ENCODE data around the gene NUP62.

The NUP62 gene, protein sequence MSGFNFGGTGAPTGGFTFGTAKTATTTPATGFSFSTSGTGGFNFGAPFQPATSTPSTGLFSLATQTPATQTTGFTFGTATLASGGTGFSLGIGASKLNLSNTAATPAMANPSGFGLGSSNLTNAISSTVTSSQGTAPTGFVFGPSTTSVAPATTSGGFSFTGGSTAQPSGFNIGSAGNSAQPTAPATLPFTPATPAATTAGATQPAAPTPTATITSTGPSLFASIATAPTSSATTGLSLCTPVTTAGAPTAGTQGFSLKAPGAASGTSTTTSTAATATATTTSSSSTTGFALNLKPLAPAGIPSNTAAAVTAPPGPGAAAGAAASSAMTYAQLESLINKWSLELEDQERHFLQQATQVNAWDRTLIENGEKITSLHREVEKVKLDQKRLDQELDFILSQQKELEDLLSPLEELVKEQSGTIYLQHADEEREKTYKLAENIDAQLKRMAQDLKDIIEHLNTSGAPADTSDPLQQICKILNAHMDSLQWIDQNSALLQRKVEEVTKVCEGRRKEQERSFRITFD

DNA sequence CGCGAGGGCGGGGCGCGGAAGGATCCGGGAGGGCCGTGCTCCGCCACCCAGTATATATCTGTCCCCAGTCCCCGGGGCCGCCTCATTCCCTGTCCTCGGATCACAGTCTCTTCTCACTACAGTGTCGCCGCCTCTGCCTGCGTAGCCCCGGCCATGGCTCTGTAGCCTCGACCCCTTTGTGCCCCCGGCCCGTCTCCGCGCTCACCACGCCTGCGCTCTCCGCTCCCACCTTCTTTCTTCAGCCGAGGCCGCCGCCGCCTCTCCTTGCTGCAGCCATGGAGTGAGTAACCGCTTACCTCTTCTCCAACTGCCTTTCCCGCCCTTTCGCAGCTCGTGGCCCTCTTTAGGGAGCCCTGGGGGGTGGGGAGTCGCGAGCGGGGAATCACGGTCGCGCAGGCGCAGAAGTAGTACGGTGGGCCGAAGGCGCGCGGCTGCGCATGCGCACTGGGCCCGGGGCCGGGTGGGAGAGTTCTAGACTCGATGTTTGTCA is at the start of gene NUP62, which contains the start of gene ATF5:
TSS of gene NUP62 (minus strand) at position 384 of the 490 bp plus-strand sequence. CDS start 19,697 bp downstream, outside the sequence.
TSS of gene ATF5 (plus strand) at position 85 of the 490 bp plus-strand sequence. CDS start 1,646 bp downstream, outside the sequence.
- H3K4me3 ChIP-seq (IDR thresholded peaks at IDR 0.05; ENCODE audit: insufficient read depth, low read depth, low read length), result peak within 1 kb of the TSS; percentile 31
- TF ChIP-seq, protein P1, sequence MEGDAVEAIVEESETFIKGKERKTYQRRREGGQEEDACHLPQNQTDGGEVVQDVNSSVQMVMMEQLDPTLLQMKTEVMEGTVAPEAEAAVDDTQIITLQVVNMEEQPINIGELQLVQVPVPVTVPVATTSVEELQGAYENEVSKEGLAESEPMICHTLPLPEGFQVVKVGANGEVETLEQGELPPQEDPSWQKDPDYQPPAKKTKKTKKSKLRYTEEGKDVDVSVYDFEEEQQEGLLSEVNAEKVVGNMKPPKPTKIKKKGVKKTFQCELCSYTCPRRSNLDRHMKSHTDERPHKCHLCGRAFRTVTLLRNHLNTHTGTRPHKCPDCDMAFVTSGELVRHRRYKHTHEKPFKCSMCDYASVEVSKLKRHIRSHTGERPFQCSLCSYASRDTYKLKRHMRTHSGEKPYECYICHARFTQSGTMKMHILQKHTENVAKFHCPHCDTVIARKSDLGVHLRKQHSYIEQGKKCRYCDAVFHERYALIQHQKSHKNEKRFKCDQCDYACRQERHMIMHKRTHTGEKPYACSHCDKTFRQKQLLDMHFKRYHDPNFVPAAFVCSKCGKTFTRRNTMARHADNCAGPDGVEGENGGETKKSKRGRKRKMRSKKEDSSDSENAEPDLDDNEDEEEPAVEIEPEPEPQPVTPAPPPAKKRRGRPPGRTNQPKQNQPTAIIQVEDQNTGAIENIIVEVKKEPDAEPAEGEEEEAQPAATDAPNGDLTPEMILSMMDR (conservative IDR thresholded peaks at IDR 0.05; ENCODE audit: low read depth, low read length), result no peak
- H3K4me1 ChIP-seq (ENCODE audit: low read depth, poor library complexity, severe bottlenecking), result peaks cover 42% of the 10 kb centered on the region
- peaks cover 3% of the 10 kb centered on the region; the same call in 1 of the 2 replicates for H4K20me1 ChIP-seq (ENCODE audit: insufficient read depth)
- peak within 1 kb of the TSS; percentile 98 for H3K27ac ChIP-seq
- H3K79me2 ChIP-seq (ENCODE audit: insufficient read depth, low read depth), result peaks cover 74% of the 10 kb centered on the region
- H2AFZ ChIP-seq (ENCODE audit: low read depth), result peak within 1 kb of the TSS; percentile 43; the same call in 1 of the 2 replicates
- no peaks in the 10 kb centered on the region for H3K27me3 ChIP-seq (ENCODE audit: insufficient read depth, low read depth)
- peak within 1 kb of the TSS; percentile 53 for H3K4me2 ChIP-seq
- peaks cover 12% of the 10 kb centered on the region; the same call in 1 of the 2 replicates for H3K36me3 ChIP-seq (ENCODE audit: insufficient read depth)
- H3K9ac ChIP-seq, result peak within 1 kb of the TSS; percentile 99

DNA sequence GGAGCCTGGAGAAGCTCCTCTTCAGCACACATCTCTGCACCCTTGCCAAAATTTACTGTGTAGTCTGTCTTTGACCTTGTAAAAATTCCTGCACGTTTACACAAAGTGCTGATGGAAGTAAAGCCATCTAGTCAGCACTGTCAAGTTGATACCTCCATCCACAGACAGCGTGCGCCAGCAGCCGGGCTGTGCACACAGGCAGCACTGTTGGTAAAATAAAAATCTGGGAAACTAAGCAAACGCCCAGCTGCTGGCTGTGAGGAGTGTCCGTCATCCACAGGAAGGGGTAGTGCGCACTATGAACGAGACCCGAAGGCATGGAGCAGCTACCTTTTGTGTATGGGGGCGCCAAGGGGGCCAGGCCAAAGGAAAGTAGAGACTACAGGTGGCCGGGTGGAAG is 49.0 kb upstream of the NUP62 start:
- Histone ChIP-seq H3K79me2 (ENCODE audit: insufficient read depth, low read depth) (no peaks in the 10 kb centered on the region), H3K27ac (no peak overlapping the region), H3K9ac (no peak overlapping the region), H3K27me3 (ENCODE audit: insufficient read depth, low read depth) (no peaks in the 10 kb centered on the region), H3K36me3 (ENCODE audit: insufficient read depth) (no peaks in the 10 kb centered on the region), H2AFZ (ENCODE audit: low read depth) (no peak overlapping the region), H3K4me1 (ENCODE audit: low read depth, poor library complexity, severe bottlenecking) (no peaks in the 10 kb centered on the region), H3K4me2 (no peak overlapping the region), H3K4me3 (IDR thresholded peaks at IDR 0.05; ENCODE audit: insufficient read depth, low read depth, low read length) (no peak overlapping the region), H4K20me1 (ENCODE audit: insufficient read depth) (no peaks in the 10 kb centered on the region)
- TF ChIP-seq, protein P1 (conservative IDR thresholded peaks at IDR 0.05; ENCODE audit: low read depth, low read length), result no peak

DNA sequence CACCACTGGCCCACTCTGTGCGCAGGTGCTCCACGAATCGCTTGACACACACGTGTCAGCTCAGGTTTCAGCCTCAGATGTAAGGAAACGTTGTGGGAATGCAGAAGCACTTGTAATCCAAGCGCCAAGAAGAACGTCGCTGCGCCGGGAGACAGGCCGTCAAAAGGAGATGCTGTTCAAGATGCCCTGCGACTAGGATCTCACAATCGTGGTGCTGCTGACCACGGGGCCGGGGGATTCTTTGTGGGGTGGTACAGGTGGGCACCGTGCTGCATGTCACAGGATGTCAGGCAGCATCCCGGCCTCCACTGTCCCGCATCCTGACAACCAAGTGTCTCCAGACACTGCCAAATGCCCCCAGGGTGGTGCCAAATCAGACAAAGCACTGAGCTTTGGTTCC is 48.6 kb upstream of the NUP62 start:
- Histone ChIP-seq H3K4me3 (IDR thresholded peaks at IDR 0.05; ENCODE audit: insufficient read depth, low read depth, low read length) (no peak overlapping the region), H2AFZ (ENCODE audit: low read depth) (no peak overlapping the region), H3K4me2 (no peak overlapping the region), H3K27ac (no peak overlapping the region), H3K9ac (no peak overlapping the region), H3K27me3 (ENCODE audit: insufficient read depth, low read depth) (no peaks in the 10 kb centered on the region; the same call in 1 of the 2 replicates), H3K36me3 (ENCODE audit: insufficient read depth) (no peaks in the 10 kb centered on the region), H3K79me2 (ENCODE audit: insufficient read depth, low read depth) (no peaks in the 10 kb centered on the region), H4K20me1 (ENCODE audit: insufficient read depth) (no peaks in the 10 kb centered on the region), H3K4me1 (ENCODE audit: low read depth, poor library complexity, severe bottlenecking) (no peaks in the 10 kb centered on the region)
- TF ChIP-seq, protein P1 (conservative IDR thresholded peaks at IDR 0.05; ENCODE audit: low read depth, low read length), result no peak

DNA sequence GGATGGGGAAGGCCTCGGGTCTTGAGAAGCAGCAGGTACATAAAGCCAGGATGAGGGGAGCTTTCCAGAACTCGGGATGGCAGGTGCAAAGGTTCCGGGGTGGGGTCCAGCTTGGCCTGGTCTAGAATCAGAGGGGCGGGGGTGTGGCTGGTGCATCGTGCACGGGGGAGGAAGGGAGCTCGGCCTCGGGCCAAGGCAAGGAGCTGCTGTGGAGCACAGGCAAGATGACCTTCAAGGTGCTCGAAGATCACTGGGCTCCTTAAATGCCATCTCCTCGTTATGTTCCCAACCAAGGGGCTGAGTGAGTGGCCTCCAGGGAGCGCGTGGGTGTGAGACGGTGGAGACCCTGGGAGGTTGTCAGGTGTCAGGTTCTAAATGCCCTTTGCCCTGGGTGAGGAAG is 47.8 kb upstream of the NUP62 start:
- Histone ChIP-seq H3K4me3 (IDR thresholded peaks at IDR 0.05; ENCODE audit: insufficient read depth, low read depth, low read length) (no peak overlapping the region), H2AFZ (ENCODE audit: low read depth) (no peak overlapping the region), H3K4me2 (no peak overlapping the region), H3K27me3 (ENCODE audit: insufficient read depth, low read depth) (no peaks in the 10 kb centered on the region; the same call in 1 of the 2 replicates), H4K20me1 (ENCODE audit: insufficient read depth) (no peaks in the 10 kb centered on the region), H3K27ac (no peak overlapping the region), H3K9ac (no peak overlapping the region), H3K4me1 (ENCODE audit: low read depth, poor library complexity, severe bottlenecking) (no peaks in the 10 kb centered on the region), H3K79me2 (ENCODE audit: insufficient read depth, low read depth) (no peaks in the 10 kb centered on the region), H3K36me3 (ENCODE audit: insufficient read depth) (no peaks in the 10 kb centered on the region)
- TF ChIP-seq, protein P1 (conservative IDR thresholded peaks at IDR 0.05; ENCODE audit: low read depth, low read length), result no peak

Measured in KMS-11 (cell line).